Measurements from ENCODE around the gene QPCT.

GRCh38 chr2:37324786-37325624 is 19.4 kb upstream of the QPCT start, which contains the start of gene PRKD3:
- no peak for TF ChIP-seq CTCF (IDR thresholded peaks at IDR 0.05)
- TF ChIP-seq NR3C1 (CRISPR knock-in tag; conservative IDR thresholded peaks at IDR 0.05; ENCODE audit: low read depth) = no peak
- no peak for TF ChIP-seq MLX (CRISPR knock-in tag; IDR thresholded peaks at IDR 0.05)
- TF ChIP-seq TEAD4 (CRISPR knock-in tag; IDR thresholded peaks at IDR 0.05) = no peak
- TF ChIP-seq FOXK1 (CRISPR knock-in tag; IDR thresholded peaks at IDR 0.05) = no peak
